GM21526 (cell line): ENCODE data around the gene C1orf146.
"Not testable (repeated sequence)": the region's sequence is repeated elsewhere in the genome, so short reads cannot be mapped to it uniquely, and the experiment has no call there.

ENCODE experiments used
- ATAC-seq: cut with Tn5 transposase; IDR thresholded peaks from one replicate; pipeline ENCODE4 v1.9.1; 2021; ENCODE audit warnings: moderate library complexity; ENCODE audit not compliant: unreplicated experiment, low FRiP score

Gene C1orf146, protein sequence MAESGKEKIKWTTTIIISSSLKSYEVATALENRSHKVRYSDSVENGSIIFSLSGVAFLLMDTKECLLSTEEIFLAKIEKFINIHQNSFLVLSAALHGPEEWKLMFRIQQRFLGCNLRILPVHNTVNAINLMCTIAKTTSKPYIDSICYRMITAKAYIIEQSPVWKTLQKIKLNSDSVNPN

DNA sequence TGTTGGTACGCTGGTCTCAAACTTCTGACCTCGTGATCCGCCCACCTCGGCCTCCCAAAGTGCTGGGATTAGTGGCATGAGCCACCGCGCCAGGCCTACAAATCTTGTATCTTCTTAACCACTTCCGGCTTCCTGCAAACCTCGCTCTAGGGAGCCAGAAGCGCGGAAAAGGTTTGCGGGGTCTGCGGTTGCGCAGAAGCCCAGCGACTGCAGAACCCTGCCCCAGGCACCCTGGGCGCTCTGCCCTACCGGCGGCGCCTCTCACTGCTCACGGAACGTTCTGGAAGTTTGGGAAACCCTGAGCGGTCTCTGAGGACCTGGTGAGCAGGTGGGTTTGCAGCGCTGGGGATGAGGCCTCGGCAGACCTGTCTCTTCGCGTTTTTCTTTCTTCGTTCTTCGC is at the start of gene C1orf146:
Gene C1orf146 (plus strand): TSS at position 195 of the 400 bp plus-strand sequence. CDS start 13,506 bp downstream, outside the sequence.
- ATAC-seq: no peak

DNA sequence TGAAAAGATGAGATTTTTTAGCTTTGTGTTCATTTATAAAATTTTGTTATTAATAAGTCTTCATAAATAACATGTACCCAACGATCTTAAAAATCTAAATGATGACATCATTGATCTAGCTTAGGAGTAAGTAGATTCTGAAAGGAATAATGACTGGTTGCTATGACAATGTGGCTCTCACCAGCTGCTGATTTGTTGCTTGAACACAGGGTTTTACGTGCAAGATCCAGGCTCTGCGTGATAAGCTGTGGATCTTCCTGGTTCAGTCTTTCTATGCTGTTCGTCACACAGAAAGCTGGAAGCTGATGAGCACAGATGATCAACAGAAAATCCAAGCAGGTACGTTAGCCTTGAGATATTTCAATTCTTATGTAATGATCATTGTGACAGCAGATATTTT is 49.1 kb upstream of the C1orf146 start:
- ATAC-seq: no peak

DNA sequence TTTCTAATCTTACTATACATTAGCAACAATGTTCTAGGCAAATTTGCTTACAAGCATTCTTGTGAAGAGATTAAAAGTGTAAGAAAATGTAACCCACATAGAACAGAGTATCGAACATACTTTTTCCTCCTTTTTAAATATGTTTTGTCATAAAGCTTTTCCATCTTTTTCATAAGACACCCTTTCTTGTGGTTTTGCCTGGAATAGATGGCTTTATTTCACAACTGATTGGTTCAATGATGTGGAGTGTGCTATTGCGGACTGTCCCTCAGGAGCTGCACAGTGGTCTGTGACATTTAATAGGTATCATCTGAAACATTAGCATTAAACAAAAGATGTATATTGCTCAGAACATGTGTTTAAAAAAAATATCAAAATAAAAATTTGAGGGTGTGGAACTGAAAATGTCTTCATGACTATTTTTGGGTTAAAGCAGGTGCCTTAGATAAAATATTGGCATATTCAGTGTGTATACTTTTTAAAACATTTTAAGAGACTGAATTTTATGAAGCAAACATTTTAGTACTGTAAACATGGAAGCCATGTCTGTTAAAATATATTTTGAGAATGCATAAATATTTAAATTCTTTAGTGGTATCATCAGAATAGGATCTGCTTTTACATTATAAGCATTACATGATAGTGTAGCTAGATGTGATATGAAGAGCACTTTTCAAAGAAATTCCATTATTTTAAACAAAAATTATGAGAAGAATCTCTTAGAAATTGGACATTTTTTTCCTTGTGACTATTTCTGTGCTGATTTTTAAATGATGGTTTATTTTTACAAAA is 48.3 kb upstream of the C1orf146 start:
- no peak for ATAC-seq

DNA sequence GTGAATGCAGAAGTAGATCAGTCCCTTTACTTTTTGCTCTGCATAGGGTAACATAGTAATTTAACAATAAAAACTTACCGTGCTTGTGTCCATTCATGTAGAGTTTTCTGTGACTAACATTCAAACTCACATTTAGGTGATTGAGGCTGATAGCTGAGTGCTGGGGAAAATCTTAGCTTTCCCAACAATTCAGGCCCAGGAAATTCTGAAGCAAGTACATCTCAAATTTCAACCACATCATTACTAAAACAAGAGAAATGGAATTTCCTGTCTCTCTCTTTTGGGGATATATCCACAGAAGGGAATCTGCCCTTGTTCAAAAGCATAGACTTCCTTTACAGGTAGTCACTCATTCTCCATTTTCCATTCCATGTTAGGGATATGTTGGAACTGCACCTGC is 33.1 kb upstream of the C1orf146 start:
- no peak for ATAC-seq

DNA sequence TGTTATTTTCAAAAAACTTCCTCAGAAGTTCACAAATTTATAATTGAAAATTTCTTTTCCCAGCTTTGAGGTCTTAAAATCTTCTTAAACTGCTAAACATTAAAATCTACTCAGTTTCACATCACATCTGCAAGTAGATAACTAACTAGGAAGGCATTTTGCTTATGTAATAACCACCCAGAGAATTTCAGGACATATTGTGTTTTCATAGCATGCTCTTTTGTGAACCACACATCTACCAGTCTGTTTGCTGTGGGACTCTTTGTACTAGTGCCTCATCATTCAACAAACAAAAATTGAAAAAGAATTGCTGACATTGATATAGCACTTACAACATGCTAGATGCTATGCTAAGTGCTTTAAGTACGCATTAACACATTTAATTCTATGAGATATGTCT is 31.6 kb upstream of the C1orf146 start:
- no peak for ATAC-seq

DNA sequence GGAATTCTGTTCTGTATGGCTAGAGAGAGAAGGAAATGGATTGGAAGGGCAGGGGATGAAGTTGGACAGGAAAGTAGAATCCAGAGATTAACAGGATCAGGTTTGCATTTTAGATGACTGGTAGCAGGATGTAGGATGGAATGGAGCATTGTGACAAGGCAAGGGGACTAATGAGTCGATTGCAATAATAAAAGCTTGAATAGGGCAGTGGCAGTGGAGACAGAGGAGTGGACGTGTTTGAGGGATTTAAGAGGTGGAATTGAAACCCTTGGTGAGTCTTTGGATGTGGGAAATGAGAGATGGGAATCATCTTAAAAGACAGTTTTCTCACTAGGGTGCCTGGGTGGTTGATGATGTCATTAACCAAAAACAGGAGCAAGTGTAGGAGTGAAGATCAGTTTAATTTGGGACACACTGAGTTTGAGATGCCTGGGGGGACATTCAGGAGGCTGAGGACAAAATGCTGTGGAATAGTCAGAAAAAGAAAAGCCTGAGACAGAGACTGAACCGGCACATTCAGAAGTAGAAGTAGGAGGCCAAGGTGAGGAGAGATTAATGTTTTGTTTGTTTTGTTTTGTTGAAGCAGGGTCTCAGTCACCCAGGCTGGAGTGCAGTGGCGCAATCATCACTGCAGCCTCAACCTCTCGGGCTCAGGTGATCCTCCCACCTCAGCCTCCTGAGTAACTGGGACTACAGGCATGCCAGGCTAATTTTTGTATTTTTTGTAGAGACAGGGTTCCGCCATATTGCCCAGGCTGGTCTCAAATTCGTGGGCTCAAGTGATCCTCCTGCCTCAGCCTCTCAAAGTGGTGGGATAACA is 29.1 kb upstream of the C1orf146 start:
- no peak for ATAC-seq

DNA sequence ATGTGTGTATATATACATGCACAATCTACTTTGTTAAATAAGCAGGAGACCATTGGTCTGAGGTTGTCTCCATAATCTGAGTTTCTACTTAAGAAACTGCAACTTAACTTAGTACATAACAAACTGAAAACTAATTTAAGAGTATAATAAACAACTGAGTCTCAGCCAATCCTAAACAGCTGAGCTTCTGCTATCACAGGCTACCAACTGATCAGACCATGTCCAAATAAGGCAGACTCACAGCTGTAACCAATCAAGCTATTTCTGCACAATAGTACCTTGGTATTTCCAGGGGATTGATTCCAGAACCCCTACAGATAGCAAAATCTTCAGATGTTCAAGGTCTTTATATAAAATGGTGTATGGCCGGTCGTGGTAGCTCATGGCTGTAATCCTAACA is 26.0 kb upstream of the C1orf146 start:
- ATAC-seq: no peak

DNA sequence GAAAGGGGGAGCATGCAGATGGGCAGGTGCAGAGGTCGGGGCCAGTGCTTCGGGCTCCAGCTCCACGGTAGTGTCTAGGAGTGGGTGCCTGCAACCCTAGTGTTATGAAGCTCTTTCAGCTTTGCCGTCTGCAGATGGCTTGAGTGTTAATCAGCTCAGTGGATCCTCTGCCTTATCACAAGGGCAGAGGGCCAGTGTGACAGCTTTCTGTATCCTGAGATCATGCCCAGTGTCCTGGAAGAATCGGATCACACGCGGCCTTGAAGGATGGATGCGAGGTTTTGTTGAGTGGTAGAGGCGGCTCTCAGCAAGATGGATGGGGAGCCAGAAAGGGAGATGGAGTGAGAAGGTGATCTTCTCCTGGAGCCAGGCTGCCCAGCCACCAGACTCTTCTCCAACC is 25.5 kb upstream of the C1orf146 start:
- no peak for ATAC-seq

DNA sequence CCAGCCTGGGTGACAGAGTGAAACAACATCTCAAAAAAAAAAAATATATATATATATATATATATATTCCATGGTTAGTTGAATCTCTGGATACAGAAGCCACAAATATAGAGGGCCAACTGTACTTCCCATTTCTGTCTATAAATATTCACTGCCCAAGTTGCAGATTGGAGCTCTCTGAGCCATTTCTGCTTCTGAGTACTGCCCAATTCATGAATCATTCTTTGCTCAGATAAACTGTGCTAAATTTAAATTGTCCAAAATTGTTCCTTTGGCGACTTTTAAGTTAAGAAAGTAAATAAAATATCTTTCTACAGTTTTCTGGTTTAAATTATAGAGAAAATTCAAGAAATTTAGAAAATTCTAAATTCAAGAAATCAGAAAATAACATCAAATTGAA is 23.2 kb upstream of the C1orf146 start:
- no peak for ATAC-seq

DNA sequence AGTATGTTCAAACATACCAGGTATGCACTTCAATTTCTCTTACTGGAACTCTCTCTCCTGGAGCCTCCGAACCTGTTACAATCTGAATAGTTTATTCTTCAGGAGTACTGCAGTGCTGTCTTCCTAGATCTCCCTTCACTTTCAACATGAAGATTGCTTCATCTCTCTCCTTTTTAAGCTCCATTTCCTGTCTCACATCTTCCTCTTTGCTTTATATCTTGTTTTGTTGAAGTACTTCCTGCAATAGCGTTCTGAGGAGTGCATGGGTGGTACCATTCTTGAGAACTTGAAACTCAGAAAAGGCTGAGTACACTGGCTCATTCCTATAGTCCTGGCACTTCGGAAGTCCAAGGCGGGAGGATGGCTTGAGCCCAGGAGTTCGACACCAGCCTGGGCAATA is 15.7 kb upstream of the C1orf146 start:
- ATAC-seq: no peak

DNA sequence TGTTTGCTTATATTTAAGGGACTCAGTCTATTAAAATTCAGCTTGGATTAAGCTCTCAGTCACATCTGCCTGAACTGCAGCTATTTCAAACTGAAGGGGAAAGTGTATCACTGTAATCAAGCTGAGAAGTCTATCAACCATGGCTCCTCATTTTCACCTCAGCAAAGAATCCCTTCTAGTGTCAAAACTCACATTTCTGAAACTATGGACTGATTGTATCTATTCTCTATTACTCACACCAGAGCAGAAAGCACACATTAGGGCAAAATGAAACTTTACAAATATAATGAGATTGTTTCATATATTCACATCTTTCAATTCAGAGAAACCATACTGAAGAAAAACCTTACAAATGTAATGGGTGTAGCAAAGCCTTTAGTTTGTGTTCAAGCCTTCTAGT is 14.6 kb upstream of the C1orf146 start:
- ATAC-seq: no peak

DNA sequence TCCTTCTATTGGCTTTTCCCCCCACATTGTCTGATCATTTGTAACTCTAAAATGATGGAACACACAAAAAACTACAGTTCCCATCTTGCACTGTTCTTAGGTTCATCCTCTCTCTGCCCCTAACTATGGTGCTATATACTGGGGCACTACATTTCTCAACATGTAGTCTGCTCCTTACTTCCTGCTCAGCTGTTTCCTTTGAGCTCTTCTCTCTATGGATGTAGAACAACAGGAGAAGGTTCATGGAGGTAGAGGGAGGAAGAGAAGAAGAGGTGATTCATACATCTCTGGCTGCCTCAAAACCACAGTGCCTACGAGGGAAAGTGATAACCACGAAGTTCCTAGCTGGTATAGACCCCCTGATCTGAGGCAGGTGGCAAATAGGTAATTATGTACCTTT is 7.0 kb upstream of the C1orf146 start:
- no peak for ATAC-seq

DNA sequence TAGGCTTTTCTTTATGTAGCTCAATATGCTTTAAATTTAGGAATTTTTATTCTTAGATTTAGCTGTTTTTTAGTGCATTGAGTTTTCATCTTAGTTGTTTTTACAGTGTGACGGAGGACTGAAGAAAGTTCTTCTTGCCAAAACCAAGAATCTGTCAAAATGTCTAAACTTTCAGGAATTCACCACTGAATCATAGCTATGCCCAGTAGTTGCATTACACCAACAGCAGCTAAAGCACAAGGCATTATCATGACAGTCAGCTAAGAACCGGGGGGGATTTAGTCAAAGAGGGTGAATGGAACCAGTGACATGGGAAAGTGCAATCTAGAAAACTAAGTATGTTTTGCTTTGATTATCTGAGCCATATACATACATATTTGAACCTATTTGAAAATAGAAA is 6.5 kb upstream of the C1orf146 start:
- no peak for ATAC-seq

DNA sequence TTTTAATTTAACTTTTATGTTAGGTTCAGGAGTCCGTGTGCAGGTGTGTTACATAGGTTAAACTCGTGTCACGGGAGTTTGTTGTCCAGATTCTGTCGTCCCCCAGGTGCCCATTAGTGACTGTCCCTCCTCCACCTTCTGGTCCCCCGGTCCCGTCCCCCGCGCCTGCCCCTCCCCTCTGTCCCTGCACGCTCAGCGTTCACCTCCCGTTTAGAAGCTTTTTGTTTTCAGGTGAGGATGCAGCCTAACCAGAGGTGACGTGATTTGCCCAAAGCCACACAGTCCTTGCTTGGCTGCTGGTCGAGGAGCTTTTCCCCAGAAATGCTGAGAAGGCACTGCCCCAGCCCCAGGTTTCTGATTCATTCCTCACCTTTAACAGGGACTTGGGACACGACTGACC is 844 bp downstream of the C1orf146 start:
- ATAC-seq: no peak

DNA sequence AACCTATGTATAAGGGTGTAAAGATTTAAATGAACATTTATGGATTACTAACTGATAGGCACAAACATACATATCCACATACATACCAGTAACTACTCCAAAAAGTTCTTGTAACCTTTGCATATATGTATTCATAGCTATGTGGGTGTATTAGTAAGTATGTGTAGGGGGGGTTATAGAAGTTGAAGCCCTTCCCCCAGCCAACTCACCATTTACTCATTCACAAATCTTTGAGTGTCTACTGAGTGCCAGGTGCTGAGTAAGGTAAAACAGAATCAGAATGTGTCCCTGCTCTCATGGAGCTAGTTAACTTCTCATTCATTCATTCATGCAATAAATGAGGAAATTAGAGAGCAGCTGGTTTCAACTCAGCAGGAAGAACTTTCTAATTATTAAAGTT is 1.3 kb downstream of the C1orf146 start:
- ATAC-seq: no peak

DNA sequence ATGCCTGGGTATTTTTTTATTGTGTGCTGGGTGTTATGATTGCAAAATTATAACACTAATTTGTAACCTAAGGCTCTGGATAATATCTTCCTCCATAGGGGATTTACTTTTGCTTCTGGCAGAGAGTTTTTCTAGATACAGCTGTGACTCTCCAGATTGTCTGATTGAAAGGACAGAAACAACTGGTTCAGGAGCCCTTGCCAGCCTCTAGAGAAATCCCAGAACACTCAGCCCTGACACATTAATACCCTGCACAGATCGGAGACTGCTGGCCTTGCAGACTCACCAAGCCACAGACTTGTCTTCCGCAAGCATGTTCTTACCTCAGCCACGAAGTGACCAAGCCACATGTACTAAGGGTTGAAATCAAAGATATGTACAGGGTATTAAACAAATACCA is 10.7 kb downstream of the C1orf146 start:
- no peak for ATAC-seq

DNA sequence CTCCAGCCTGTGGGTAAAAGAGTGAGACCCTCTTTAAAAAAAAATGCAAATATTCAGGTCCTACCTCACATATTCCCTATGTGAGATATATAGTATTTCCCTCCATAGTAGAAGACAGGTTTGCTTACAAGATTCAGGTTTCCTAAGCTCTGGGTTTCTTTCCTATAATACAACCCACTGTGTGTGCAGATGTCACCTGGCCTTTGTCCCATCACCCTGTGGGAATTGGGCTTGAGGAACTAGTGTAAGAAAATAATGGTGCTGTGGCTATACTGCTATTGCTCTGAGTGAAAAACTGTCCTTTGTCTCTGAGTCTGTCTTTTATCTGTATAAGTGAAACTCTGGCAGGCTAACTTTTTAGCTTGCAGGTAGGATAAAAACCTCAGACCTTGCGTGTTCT is 13.0 kb downstream of the C1orf146 start:
- no peak for ATAC-seq

DNA sequence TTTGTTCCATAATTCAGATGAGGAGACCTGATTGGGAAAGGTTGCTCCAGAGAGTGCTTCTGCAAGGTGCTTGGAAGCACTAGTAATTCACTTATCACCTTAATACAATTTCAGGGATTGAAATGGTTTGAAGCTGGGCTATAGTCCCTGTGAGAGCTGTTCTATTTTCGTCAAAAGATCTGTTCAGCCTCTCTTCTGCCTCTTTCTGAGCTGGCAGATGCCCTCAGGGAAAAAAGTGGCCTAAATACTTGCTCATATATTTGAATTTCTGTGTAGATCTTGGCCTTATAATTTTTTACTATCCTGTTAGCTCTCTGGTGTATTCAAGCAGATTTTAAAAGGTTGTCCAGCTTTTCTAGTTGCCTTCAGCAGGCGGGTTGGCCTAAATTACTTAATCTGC is 22.3 kb downstream of the C1orf146 start:
- ATAC-seq: no peak

DNA sequence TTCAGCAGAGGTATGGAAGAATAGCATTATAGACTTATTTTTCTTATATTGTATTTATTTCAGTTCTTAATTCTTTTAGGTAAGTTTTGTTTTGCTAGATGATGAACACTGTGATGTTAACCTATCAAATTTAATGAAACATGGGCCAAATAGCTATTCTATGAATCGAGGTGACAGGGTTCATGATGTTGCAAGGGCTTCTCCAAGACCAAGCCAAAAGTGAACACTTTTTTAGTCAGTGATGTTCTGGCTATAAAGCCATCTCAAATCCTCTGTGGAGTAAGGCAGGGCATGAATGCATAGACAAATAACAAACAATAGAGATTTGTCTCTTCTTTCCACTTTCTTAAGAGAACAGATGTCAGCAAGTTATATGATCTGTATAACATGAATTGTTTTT is 26.7 kb downstream of the C1orf146 start:
- no peak for ATAC-seq

DNA sequence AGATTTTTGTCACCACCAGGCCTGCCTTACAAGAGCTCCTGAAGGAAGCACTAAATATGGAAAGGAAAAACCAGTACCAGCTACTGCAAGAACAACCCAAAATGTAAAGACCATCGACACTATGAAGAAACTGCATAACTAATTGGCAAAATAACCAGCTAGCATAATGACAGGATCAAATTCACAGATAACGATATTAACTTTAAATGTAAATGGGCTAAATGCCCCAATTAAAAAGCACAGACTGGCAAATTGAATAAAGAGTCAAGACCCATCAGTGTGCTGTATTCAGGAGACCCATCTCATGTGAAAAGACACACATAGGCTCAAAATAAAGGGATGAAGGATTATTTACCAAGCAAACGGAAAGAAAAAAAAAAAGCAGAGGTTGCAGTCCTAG is 37.0 kb downstream of the C1orf146 start:
- ATAC-seq: not testable (repeated sequence)

DNA sequence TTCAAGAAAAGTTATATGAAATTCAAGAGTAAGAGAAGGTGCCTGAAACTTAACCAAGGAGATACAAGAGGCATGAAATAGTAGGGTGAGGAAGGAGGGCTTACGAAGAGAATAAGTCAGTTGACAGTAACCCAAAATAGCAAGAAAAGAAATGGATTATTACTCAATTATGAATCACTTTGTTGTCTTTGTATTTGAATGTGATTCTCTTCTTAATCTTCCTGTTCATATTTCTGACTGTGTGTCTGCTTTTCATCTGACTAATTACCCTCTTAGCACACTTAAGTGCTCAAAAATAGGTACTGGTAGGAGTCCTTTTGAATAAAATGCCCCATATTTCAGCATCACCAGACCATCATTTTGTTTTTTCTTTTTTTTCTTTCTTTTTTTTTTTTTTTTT is 41.6 kb downstream of the C1orf146 start:
- no peak for ATAC-seq

DNA sequence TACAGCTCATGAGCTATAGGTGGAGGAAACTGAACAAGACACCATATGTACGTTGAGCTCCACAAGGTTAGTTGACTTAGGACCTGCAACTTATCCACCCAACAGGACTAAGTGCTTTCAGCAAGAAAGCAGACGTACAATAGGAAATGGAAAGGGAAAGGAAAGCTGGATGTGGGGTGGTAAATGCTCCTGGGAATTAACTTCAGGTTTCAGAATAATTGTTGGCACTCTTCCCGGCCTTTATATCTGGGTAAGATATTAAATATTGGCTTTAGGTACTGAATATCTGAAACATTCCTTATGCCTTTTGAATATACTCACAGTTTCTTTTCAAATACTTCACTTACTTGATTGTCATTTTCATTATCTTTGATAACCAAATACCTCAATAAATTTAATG is 44.8 kb downstream of the C1orf146 start:
- no peak for ATAC-seq
